ENCODE data around the gene LMO7. TPM values are rescaled to one million over a fixed set of nuclear protein-coding genes. Genes with fewer than 3 reads are reported as not detected.

The LMO7 gene
- total RNA-seq, 2 donors from 2014 or later: 118 to 193 TPM

DNA sequence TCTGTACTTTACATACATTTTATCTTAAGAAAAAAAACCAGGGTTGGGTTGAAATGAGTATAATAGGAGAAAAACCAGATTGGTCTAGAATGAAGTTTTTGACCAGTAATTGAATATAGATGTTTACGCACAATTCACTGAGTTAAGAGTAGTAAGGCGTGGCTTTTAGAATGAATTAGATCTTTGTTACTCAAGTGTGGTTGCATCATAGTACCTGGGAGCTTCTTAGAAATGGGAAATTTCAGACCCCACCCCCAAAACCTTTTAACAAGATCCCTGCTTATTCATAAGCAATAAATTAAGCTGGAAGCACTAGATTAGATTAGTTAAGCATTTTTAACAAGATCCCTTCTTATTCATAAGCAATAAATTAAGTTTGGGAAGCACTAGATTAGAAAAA lies 28.7 kb upstream of the LMO7 start:
- no peak overlapping the region for H3K27ac ChIP-seq
- H3K36me3 ChIP-seq: no peaks in the 10 kb centered on the region
- DNase-seq: no peak
- no peaks in the 10 kb centered on the region for H3K9me3 ChIP-seq
- H3K4me1 ChIP-seq: no peaks in the 10 kb centered on the region
- no peaks in the 10 kb centered on the region for H3K27me3 ChIP-seq
- TF ChIP-seq, protein P1, sequence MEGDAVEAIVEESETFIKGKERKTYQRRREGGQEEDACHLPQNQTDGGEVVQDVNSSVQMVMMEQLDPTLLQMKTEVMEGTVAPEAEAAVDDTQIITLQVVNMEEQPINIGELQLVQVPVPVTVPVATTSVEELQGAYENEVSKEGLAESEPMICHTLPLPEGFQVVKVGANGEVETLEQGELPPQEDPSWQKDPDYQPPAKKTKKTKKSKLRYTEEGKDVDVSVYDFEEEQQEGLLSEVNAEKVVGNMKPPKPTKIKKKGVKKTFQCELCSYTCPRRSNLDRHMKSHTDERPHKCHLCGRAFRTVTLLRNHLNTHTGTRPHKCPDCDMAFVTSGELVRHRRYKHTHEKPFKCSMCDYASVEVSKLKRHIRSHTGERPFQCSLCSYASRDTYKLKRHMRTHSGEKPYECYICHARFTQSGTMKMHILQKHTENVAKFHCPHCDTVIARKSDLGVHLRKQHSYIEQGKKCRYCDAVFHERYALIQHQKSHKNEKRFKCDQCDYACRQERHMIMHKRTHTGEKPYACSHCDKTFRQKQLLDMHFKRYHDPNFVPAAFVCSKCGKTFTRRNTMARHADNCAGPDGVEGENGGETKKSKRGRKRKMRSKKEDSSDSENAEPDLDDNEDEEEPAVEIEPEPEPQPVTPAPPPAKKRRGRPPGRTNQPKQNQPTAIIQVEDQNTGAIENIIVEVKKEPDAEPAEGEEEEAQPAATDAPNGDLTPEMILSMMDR (IDR thresholded peaks at IDR 0.05): no peak
- no peak overlapping the region for H3K9ac ChIP-seq (ENCODE audit: low read depth in 2 of 2, low read length in 2 of 2)
- H3K4me3 ChIP-seq: no peak overlapping the region
- intact Hi-C loops (cut with DNase I): no loop called here

DNA sequence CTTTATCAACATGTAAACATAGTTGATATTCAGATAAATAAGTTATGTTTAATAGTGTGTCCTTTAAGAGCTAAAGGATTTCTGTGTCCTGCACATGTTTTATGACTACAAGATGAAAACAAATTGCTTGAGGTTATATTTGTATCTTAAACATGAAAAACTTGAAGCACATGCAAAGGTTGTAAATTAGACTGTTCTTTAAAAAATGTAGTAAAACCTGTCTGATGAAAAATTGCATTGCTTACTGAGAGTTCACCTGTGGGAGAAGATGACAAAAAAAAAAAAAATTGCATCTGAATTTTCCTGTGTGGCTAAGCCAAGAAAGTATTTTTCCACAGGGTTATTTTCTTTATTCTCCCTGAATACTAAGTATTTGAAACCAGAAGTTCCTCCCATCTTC lies 25.7 kb upstream of the LMO7 start:
- no peak overlapping the region for H3K27ac ChIP-seq
- no peak overlapping the region for H3K9ac ChIP-seq (ENCODE audit: low read depth in 2 of 2, low read length in 2 of 2)
- TF ChIP-seq, protein P1 (IDR thresholded peaks at IDR 0.05): no peak
- intact Hi-C loops (cut with DNase I): no loop called here
- H3K4me1 ChIP-seq: no peaks in the 10 kb centered on the region
- no peaks in the 10 kb centered on the region for H3K9me3 ChIP-seq
- DNase-seq: no peak
- H3K4me3 ChIP-seq: no peak overlapping the region
- H3K36me3 ChIP-seq: no peaks in the 10 kb centered on the region
- H3K27me3 ChIP-seq: no peaks in the 10 kb centered on the region

DNA sequence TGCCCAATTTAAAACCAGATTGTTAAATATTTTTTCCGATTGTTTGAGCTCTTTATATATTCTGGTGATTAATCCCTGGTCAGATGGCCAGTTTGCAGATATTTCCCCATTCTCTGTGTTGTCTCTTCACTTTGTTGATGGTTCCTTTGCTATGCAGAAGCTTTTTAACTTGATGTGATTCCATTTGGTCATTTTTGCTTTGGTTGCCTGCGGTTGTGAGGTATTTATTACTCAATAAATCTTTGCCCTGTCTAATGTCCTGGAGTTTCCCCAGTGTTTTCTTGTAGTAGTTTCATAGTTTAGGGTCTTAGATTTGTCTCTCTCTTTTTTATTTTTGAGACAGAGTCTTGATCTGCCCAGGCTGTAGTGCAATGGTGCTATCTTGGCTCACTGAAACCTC lies 23.8 kb upstream of the LMO7 start:
- intact Hi-C loops (cut with DNase I): no loop called here
- Histone ChIP-seq H3K4me1 (no peaks in the 10 kb centered on the region), H3K9ac (ENCODE audit: low read depth in 2 of 2, low read length in 2 of 2) (no peak overlapping the region)

DNA sequence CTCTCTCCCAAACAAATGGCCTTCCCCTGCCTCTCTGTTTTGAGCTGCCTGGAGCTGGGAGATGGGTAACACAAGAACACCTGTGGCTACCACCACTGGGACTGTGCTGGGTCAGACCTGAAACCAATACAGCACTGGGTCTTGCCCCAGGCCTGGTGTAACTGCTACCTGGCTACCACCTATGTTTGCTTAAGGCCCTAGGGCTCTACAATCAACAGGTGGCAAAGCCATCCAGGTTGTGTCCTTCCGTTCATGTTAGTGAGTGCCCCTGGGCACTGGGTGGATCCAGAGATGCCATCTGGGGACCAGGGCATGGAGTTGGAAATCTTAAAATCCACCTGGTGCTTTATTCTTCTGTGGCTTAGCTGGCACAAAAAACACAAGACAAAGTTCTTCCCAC lies 18.9 kb upstream of the LMO7 start:
- H3K4me3 ChIP-seq: no peak overlapping the region
- no peaks in the 10 kb centered on the region for H3K9me3 ChIP-seq
- H3K36me3 ChIP-seq: no peaks in the 10 kb centered on the region
- no peak overlapping the region for H3K27ac ChIP-seq
- TF ChIP-seq, protein P1 (IDR thresholded peaks at IDR 0.05): no peak
- no peaks in the 10 kb centered on the region for H3K27me3 ChIP-seq
- H3K4me1 ChIP-seq: no peaks in the 10 kb centered on the region
- H3K9ac ChIP-seq (ENCODE audit: low read depth in 2 of 2, low read length in 2 of 2): no peak overlapping the region
- no peak for DNase-seq
- intact Hi-C loops (cut with DNase I): no loop called here

More for the DNA sequence above, 23.8 kb upstream of the LMO7 start:
- TF ChIP-seq, protein P1 (IDR thresholded peaks at IDR 0.05): no peak
- H3K36me3 ChIP-seq: no peaks in the 10 kb centered on the region
- no peaks in the 10 kb centered on the region for H3K9me3 ChIP-seq
- H3K27ac ChIP-seq: no peak overlapping the region
- H3K4me3 ChIP-seq: no peak overlapping the region
- H3K27me3 ChIP-seq: no peaks in the 10 kb centered on the region
- no peak for DNase-seq

DNA sequence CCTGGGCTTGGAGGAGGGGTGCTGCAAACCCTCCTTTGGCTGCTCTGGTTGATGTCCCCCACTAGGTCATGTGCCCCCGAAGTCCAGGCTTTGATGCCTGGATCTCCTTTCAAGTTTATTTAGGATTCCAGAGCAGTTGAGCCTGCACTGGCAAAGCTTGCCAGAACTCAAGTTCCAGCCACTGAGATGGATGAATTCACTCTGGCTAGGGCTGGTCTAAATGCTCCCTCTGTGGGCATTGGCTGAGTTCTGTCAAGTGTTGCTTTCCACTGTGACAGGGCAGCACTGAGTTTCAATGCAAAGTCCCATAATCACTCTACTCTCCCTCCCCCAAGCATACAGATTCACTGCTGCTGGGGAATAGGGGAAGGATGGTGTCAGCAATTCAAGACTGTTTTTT lies 17.8 kb upstream of the LMO7 start:
- H3K27me3 ChIP-seq: no peaks in the 10 kb centered on the region
- no peaks in the 10 kb centered on the region for H3K9me3 ChIP-seq
- no peaks in the 10 kb centered on the region for H3K36me3 ChIP-seq
- no peak for DNase-seq
- no peaks in the 10 kb centered on the region for H3K4me1 ChIP-seq
- no peak overlapping the region for H3K27ac ChIP-seq
- intact Hi-C loops (cut with DNase I): no loop called here
- TF ChIP-seq, protein P1 (IDR thresholded peaks at IDR 0.05): no peak
- no peak overlapping the region for H3K4me3 ChIP-seq
- no peak overlapping the region for H3K9ac ChIP-seq (ENCODE audit: low read depth in 2 of 2, low read length in 2 of 2)

DNA sequence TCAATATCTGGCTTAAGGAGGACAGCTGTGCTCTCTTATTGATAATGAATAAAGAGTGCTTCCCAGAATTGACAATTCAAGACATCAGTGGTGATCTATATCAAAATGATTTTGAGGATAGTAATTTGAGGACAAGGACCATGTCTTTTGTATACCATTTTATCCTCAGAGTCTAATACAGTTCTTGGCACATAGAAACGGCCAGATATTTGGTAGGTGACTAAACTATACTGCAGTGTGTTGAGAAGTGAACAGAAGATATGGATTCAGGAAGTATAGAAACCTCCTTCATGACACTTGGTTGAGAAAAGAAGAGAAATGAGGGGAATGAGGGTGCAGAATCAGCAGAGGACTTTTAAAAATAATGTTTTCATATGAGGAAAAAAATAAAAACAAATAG lies 16.1 kb upstream of the LMO7 start:
- intact Hi-C loops (cut with DNase I): no loop called here
- TF ChIP-seq, protein P1 (IDR thresholded peaks at IDR 0.05): no peak

More for the DNA sequence above, 16.1 kb upstream of the LMO7 start:
- Histone ChIP-seq H3K9ac (ENCODE audit: low read depth in 2 of 2, low read length in 2 of 2) (no peak overlapping the region), H3K4me1 (no peaks in the 10 kb centered on the region), H3K9me3 (no peaks in the 10 kb centered on the region), H3K27me3 (no peaks in the 10 kb centered on the region), H3K4me3 (no peak overlapping the region), H3K36me3 (no peaks in the 10 kb centered on the region), H3K27ac (no peak overlapping the region)
- DNase-seq: no peak

All from colonic mucosa (tissue), 4 donors.